Measurements from ENCODE around the gene E2F4. TPM values are rescaled to one million over a fixed set of nuclear protein-coding genes. Genes with fewer than 3 reads are reported as not detected.
A peak's percentile ranks its signal among the peaks of the same experiment; 100 is the strongest.

The E2F4 gene
- total and polyA plus RNA-seq, 2 of the 13 experiments (the other 11 are each of a cell fraction or from before 2014, with no cell fraction given): 84.8 to 91.2 TPM

- TF ChIP-seq ZBTB4 (CRISPR knock-in tag; IDR thresholded peaks at IDR 0.05; ENCODE audit: borderline replicate concordance) (peak; percentile 61; the same call in 1 of the 2 replicates), ZNF609 (CRISPR knock-in tag; IDR thresholded peaks at IDR 0.05; ENCODE audit: borderline replicate concordance) (peak; percentile 23; the same call in 1 of the 2 replicates), HCFC1 (IDR thresholded peaks at IDR 0.05; ENCODE audit: low read depth, low read length) (no peak), MXD1 (CRISPR knock-in tag; IDR thresholded peaks at IDR 0.05) (peak; percentile 19; the same call in 1 of the 2 replicates), ZSCAN29 (CRISPR knock-in tag; conservative IDR thresholded peaks at IDR 0.05) (0 out of 2 replicates have a peak, but pooled peaks have one; percentile 16), ZNF543 (CRISPR knock-in tag; IDR thresholded peaks at IDR 0.05) (no peak), KAT7 (CRISPR knock-in tag; IDR thresholded peaks at IDR 0.05; ENCODE audit: borderline replicate concordance) (no peak), ZBTB7A (CRISPR knock-in tag; IDR thresholded peaks at IDR 0.05) (peak; percentile 26; the same call in 1 of the 2 replicates), ZNF512B (CRISPR knock-in tag; IDR thresholded peaks at IDR 0.05; ENCODE audit: borderline replicate concordance) (no peak), ZNF782 (CRISPR knock-in tag; IDR thresholded peaks at IDR 0.05; ENCODE audit: borderline replicate concordance) (0 out of 2 replicates have a peak, but pooled peaks have one; percentile 23), DNMT3B (CRISPR knock-in tag; conservative IDR thresholded peaks at IDR 0.05) (no peak), SOX13 (IDR thresholded peaks at IDR 0.05) (no peak), SOX13 (CRISPR knock-in tag; conservative IDR thresholded peaks at IDR 0.05 in 1 of 2, IDR thresholded peaks at IDR 0.05 in 1 of 2) (peak in 1 of 2 experiments; percentile 5; a peak in 1 of 4 replicates), MYNN (CRISPR knock-in tag; IDR thresholded peaks at IDR 0.05; ENCODE audit: low read depth) (no peak), NR2C2 (CRISPR knock-in tag; IDR thresholded peaks at IDR 0.05; ENCODE audit: borderline replicate concordance) (0 out of 2 replicates have a peak, but pooled peaks have one; percentile 52)
Observed at GRCh38 chr16:67207249-67208091, 15.5 kb downstream of the E2F4 start (continued).
